ENCODE data around the gene LPIN3.

The LPIN3 gene

GRCh38 chr20:41331731-41332130 is 8.9 kb upstream of the LPIN3 start:
- Histone ChIP-seq H3K27me3 (ENCODE audit: insufficient read depth, low read length) (peaks cover 2% of the 10 kb centered on the region), H3K4me3 (ENCODE audit: low read length) (no peak overlapping the region), H3K9me3 (ENCODE audit: low read length) (no peaks in the 10 kb centered on the region), H2AFZ (ENCODE audit: low read depth, low read length) (no peak overlapping the region), H3K4me1 (ENCODE audit: insufficient read depth, low read length) (no peaks in the 10 kb centered on the region), H3K36me3 (ENCODE audit: insufficient read depth, low read length) (no peaks in the 10 kb centered on the region)

GRCh38 chr20:41334036-41334435 is 6.6 kb upstream of the LPIN3 start:
- Histone ChIP-seq H3K4me3 (ENCODE audit: low read length) (no peak overlapping the region), H3K4me1 (ENCODE audit: insufficient read depth, low read length) (no peaks in the 10 kb centered on the region), H3K36me3 (ENCODE audit: insufficient read depth, low read length) (no peaks in the 10 kb centered on the region), H3K27me3 (ENCODE audit: insufficient read depth, low read length) (peaks cover 2% of the 10 kb centered on the region), H3K9me3 (ENCODE audit: low read length) (no peaks in the 10 kb centered on the region), H2AFZ (ENCODE audit: low read depth, low read length) (no peak overlapping the region)

- Histone ChIP-seq H3K9me3 (ENCODE audit: low read length) (no peaks in the 10 kb centered on the region), H3K4me1 (ENCODE audit: insufficient read depth, low read length) (no peaks in the 10 kb centered on the region), H2AFZ (ENCODE audit: low read depth, low read length) (no peak overlapping the region), H3K27me3 (ENCODE audit: insufficient read depth, low read length) (peaks cover 2% of the 10 kb centered on the region), H3K4me3 (ENCODE audit: low read length) (no peak overlapping the region), H3K36me3 (ENCODE audit: insufficient read depth, low read length) (no peaks in the 10 kb centered on the region)
Measured at GRCh38 chr20:41334443-41335421, 5.9 kb upstream of the LPIN3 start.

GRCh38 chr20:41335591-41335990 is 5.0 kb upstream of the LPIN3 start:
- Histone ChIP-seq H3K27me3 (ENCODE audit: insufficient read depth, low read length) (peaks cover 2% of the 10 kb centered on the region), H3K36me3 (ENCODE audit: insufficient read depth, low read length) (no peaks in the 10 kb centered on the region), H3K9me3 (ENCODE audit: low read length) (no peaks in the 10 kb centered on the region), H3K4me1 (ENCODE audit: insufficient read depth, low read length) (no peaks in the 10 kb centered on the region), H2AFZ (ENCODE audit: low read depth, low read length) (no peak overlapping the region), H3K4me3 (ENCODE audit: low read length) (no peak overlapping the region)

GRCh38 chr20:41336711-41337492 is 3.7 kb upstream of the LPIN3 start:
- H3K36me3 ChIP-seq (ENCODE audit: insufficient read depth, low read length) = no peaks in the 10 kb centered on the region
- H3K4me1 ChIP-seq (ENCODE audit: insufficient read depth, low read length) = no peaks in the 10 kb centered on the region
- no peaks in the 10 kb centered on the region for H3K9me3 ChIP-seq (ENCODE audit: low read length)
- H3K27me3 ChIP-seq (ENCODE audit: insufficient read depth, low read length) = peaks cover 2% of the 10 kb centered on the region
- no peak overlapping the region for H2AFZ ChIP-seq (ENCODE audit: low read depth, low read length)
- H3K4me3 ChIP-seq (ENCODE audit: low read length) = no peak overlapping the region

- Histone ChIP-seq H3K4me1 (ENCODE audit: insufficient read depth, low read length) (no peaks in the 10 kb centered on the region), H3K4me3 (ENCODE audit: low read length) (no peak overlapping the region), H3K9me3 (ENCODE audit: low read length) (no peaks in the 10 kb centered on the region), H2AFZ (ENCODE audit: low read depth, low read length) (no peak overlapping the region), H3K36me3 (ENCODE audit: insufficient read depth, low read length) (no peaks in the 10 kb centered on the region), H3K27me3 (ENCODE audit: insufficient read depth, low read length) (no peaks in the 10 kb centered on the region)
Measured at GRCh38 chr20:41339957-41340326, 679 bp upstream of the LPIN3 start.

- Histone ChIP-seq H3K9me3 (ENCODE audit: low read length) (no peaks in the 10 kb centered on the region), H3K4me3 (ENCODE audit: low read length) (no peak overlapping the region)
Measured at GRCh38 chr20:41342474-41343464, 2.1 kb downstream of the LPIN3 start.

GRCh38 chr20:41344477-41344876 is 3.9 kb downstream of the LPIN3 start:
- Histone ChIP-seq H3K4me1 (ENCODE audit: insufficient read depth, low read length) (no peaks in the 10 kb centered on the region), H3K36me3 (ENCODE audit: insufficient read depth, low read length) (no peaks in the 10 kb centered on the region), H3K4me3 (ENCODE audit: low read length) (no peak overlapping the region), H3K9me3 (ENCODE audit: low read length) (no peaks in the 10 kb centered on the region), H2AFZ (ENCODE audit: low read depth, low read length) (no peak overlapping the region), H3K27me3 (ENCODE audit: insufficient read depth, low read length) (no peaks in the 10 kb centered on the region)

More at GRCh38 chr20:41342474-41343464, 2.1 kb downstream of the LPIN3 start:
- Histone ChIP-seq H2AFZ (ENCODE audit: low read depth, low read length) (no peak overlapping the region), H3K27me3 (ENCODE audit: insufficient read depth, low read length) (no peaks in the 10 kb centered on the region), H3K36me3 (ENCODE audit: insufficient read depth, low read length) (no peaks in the 10 kb centered on the region), H3K4me1 (ENCODE audit: insufficient read depth, low read length) (no peaks in the 10 kb centered on the region)

GRCh38 chr20:41344938-41345728 is 4.5 kb downstream of the LPIN3 start:
- no peaks in the 10 kb centered on the region for H3K4me1 ChIP-seq (ENCODE audit: insufficient read depth, low read length)
- H3K36me3 ChIP-seq (ENCODE audit: insufficient read depth, low read length) = no peaks in the 10 kb centered on the region
- no peaks in the 10 kb centered on the region for H3K27me3 ChIP-seq (ENCODE audit: insufficient read depth, low read length)
- no peak overlapping the region for H2AFZ ChIP-seq (ENCODE audit: low read depth, low read length)
- no peaks in the 10 kb centered on the region for H3K9me3 ChIP-seq (ENCODE audit: low read length)
- no peak overlapping the region for H3K4me3 ChIP-seq (ENCODE audit: low read length)

- Histone ChIP-seq H2AFZ (ENCODE audit: low read depth, low read length) (no peak overlapping the region), H3K36me3 (ENCODE audit: insufficient read depth, low read length) (no peaks in the 10 kb centered on the region), H3K4me1 (ENCODE audit: insufficient read depth, low read length) (no peaks in the 10 kb centered on the region), H3K4me3 (ENCODE audit: low read length) (no peak overlapping the region), H3K27me3 (ENCODE audit: insufficient read depth, low read length) (no peaks in the 10 kb centered on the region), H3K9me3 (ENCODE audit: low read length) (no peaks in the 10 kb centered on the region)
Measured at GRCh38 chr20:41345729-41346067, 5.1 kb downstream of the LPIN3 start.

- Histone ChIP-seq H3K9me3 (ENCODE audit: low read length) (no peaks in the 10 kb centered on the region), H3K36me3 (ENCODE audit: insufficient read depth, low read length) (no peaks in the 10 kb centered on the region), H3K27me3 (ENCODE audit: insufficient read depth, low read length) (no peaks in the 10 kb centered on the region)
Measured at GRCh38 chr20:41347523-41348429, 7.2 kb downstream of the LPIN3 start.

More at GRCh38 chr20:41347523-41348429, 7.2 kb downstream of the LPIN3 start:
- Histone ChIP-seq H3K4me3 (ENCODE audit: low read length) (no peak overlapping the region), H3K4me1 (ENCODE audit: insufficient read depth, low read length) (no peaks in the 10 kb centered on the region), H2AFZ (ENCODE audit: low read depth, low read length) (no peak overlapping the region)
